Activated T-cell treated with anti-CD3 and anti-CD28 coated beads, Interleukin-2, amount 50 U/mL, for 4 hours (primary cell): ENCODE results near the gene CCDC120. TPM values are rescaled to one million over a fixed set of nuclear protein-coding genes. Genes with fewer than 3 reads are reported as not detected.
A peak's percentile ranks its signal among the peaks of the same experiment; 100 is the strongest.

Source experiments
- ATAC-seq, 2 donors: fragments of 200-7000 bp; cut with Tn5 transposase; one replicate each; pipeline ENCODE4 v1.10.0; 2021
- DNase-seq: peaks from one replicate; pipeline ENCODE4 v3.0.0-alpha.2; 2020
- H3K27me3 Mint-ChIP-seq: one replicate; pipeline ENCODE4 v1.8.0; 2021; ENCODE audit warnings: low read depth, mixed read lengths
- H3K36me3 Mint-ChIP-seq: one replicate; pipeline ENCODE4 v1.8.0; 2022; ENCODE audit warnings: mixed read lengths; ENCODE audit not compliant: insufficient read depth
- H3K4me1 Mint-ChIP-seq: one replicate; pipeline ENCODE4 v1.8.0; 2021; ENCODE audit warnings: low read depth, mixed read lengths
- H3K4me3 Mint-ChIP-seq: one replicate; pipeline ENCODE4 v1.8.0; 2021; ENCODE audit warnings: mild to moderate bottlenecking, moderate library complexity, mixed read lengths
- H3K9me3 Mint-ChIP-seq: one replicate; pipeline ENCODE4 v1.8.0; 2021; ENCODE audit warnings: mixed read lengths
- total RNA-seq, 3 donors: library from RNA; stranded (reverse); gene quantifications; one replicate each; pipeline ENCODE4 v1.2.1, GENCODE V29; 2021

The CCDC120 gene
- total RNA-seq, 3 donors from 2014 or later = 3.3 to 4.2 (median 4.0) TPM

- DNase-seq (no peak), ATAC-seq (no peak)
- no peaks in the 10 kb centered on the region for H3K9me3 Mint-ChIP-seq
- H3K4me3 Mint-ChIP-seq = no peak overlapping the region
- peaks cover 16% of the 10 kb centered on the region for H3K4me1 Mint-ChIP-seq
- no peaks in the 10 kb centered on the region for H3K36me3 Mint-ChIP-seq
- no peaks in the 10 kb centered on the region for H3K27me3 Mint-ChIP-seq
These were observed 12.2 kb downstream of the CCDC120 start for GRCh38 chrX:49070988-49071387.

GRCh38 chrX:49071877-49072711, 13.3 kb downstream of the CCDC120 start:
- H3K4me1 Mint-ChIP-seq = peaks cover 16% of the 10 kb centered on the region
- ATAC-seq (no peak), DNase-seq (no peak)
- no peaks in the 10 kb centered on the region for H3K9me3 Mint-ChIP-seq
- no peaks in the 10 kb centered on the region for H3K27me3 Mint-ChIP-seq
- no peaks in the 10 kb centered on the region for H3K36me3 Mint-ChIP-seq
- peak overlapping the region; percentile 47 for H3K4me3 Mint-ChIP-seq

- Mint-ChIP-seq H3K4me1 (peaks cover 16% of the 10 kb centered on the region), H3K36me3 (no peaks in the 10 kb centered on the region), H3K27me3 (no peaks in the 10 kb centered on the region), H3K9me3 (no peaks in the 10 kb centered on the region), H3K4me3 (peak overlapping the region; percentile 83)
- ATAC-seq (no peak), DNase-seq (no peak)
These were observed 13.9 kb downstream of the CCDC120 start for GRCh38 chrX:49072712-49073095.

GRCh38 chrX:49073601-49074575, 15.1 kb downstream of the CCDC120 start, which contains the start of gene PRAF2:
TSS of gene PRAF2 (minus strand) at chrX:49074002. CDS start at chrX:49073987, 15 bp downstream.
- Mint-ChIP-seq H3K4me1 (peaks cover 22% of the 10 kb centered on the region), H3K36me3 (no peaks in the 10 kb centered on the region), H3K9me3 (no peaks in the 10 kb centered on the region), H3K27me3 (no peaks in the 10 kb centered on the region), H3K4me3 (peak within 1 kb of the TSS; percentile 83)
- DNase-seq = peak; percentile 84
- ATAC-seq = peak; percentile 98

- ATAC-seq = no peak
- DNase-seq = no peak
- Mint-ChIP-seq H3K9me3 (no peaks in the 10 kb centered on the region), H3K4me3 (no peak overlapping the region), H3K36me3 (no peaks in the 10 kb centered on the region), H3K27me3 (no peaks in the 10 kb centered on the region), H3K4me1 (peaks cover 27% of the 10 kb centered on the region)
These were observed 16.5 kb downstream of the CCDC120 start for GRCh38 chrX:49075347-49075746.

GRCh38 chrX:49077941-49078340, 19.1 kb downstream of the CCDC120 start:
- Mint-ChIP-seq H3K4me3 (no peak overlapping the region), H3K36me3 (no peaks in the 10 kb centered on the region), H3K9me3 (no peaks in the 10 kb centered on the region), H3K27me3 (no peaks in the 10 kb centered on the region), H3K4me1 (peaks cover 19% of the 10 kb centered on the region)
- no peak for DNase-seq
- ATAC-seq = no peak

GRCh38 chrX:49079489-49080428, 21.0 kb downstream of the CCDC120 start, which contains the start of gene WDR45:
TSS of gene WDR45 (minus strand) at chrX:49079887. CDS start at chrX:49078095, 1,792 bp downstream.
- Mint-ChIP-seq H3K36me3 (no peaks in the 10 kb centered on the region), H3K4me1 (peaks cover 12% of the 10 kb centered on the region), H3K9me3 (no peaks in the 10 kb centered on the region), H3K4me3 (peak within 1 kb of the TSS; percentile 95), H3K27me3 (no peaks in the 10 kb centered on the region)
- ATAC-seq = peak; percentile 85
- peak; percentile 63 for DNase-seq

- H3K27me3 Mint-ChIP-seq = no peaks in the 10 kb centered on the region
- ATAC-seq = no peak
- H3K9me3 Mint-ChIP-seq = no peaks in the 10 kb centered on the region
- H3K4me1 Mint-ChIP-seq = peaks cover 12% of the 10 kb centered on the region
- DNase-seq = no peak
- no peaks in the 10 kb centered on the region for H3K36me3 Mint-ChIP-seq
- no peak overlapping the region for H3K4me3 Mint-ChIP-seq
These were observed 23.6 kb downstream of the CCDC120 start for GRCh38 chrX:49082271-49082871.

- Mint-ChIP-seq H3K9me3 (no peaks in the 10 kb centered on the region), H3K36me3 (no peaks in the 10 kb centered on the region), H3K4me3 (no peak overlapping the region), H3K27me3 (no peaks in the 10 kb centered on the region), H3K4me1 (no peaks in the 10 kb centered on the region)
- ATAC-seq (no peak), DNase-seq (no peak)
These were observed 30.8 kb downstream of the CCDC120 start for GRCh38 chrX:49089553-49089952.

- Mint-ChIP-seq H3K36me3 (no peaks in the 10 kb centered on the region), H3K4me3 (no peak overlapping the region), H3K27me3 (no peaks in the 10 kb centered on the region), H3K9me3 (no peaks in the 10 kb centered on the region), H3K4me1 (peaks cover 1% of the 10 kb centered on the region)
- DNase-seq = no peak
- no peak for ATAC-seq
These were observed 37.6 kb downstream of the CCDC120 start for GRCh38 chrX:49096419-49096818.

GRCh38 chrX:49100704-49101628, 42.2 kb downstream of the CCDC120 start:
- DNase-seq (peak; percentile 82), ATAC-seq (peak; percentile 96 to 98)
- no peaks in the 10 kb centered on the region for H3K9me3 Mint-ChIP-seq
- H3K4me1 Mint-ChIP-seq = peaks cover 4% of the 10 kb centered on the region
- no peaks in the 10 kb centered on the region for H3K27me3 Mint-ChIP-seq
- peak overlapping the region; percentile 88 for H3K4me3 Mint-ChIP-seq
- no peaks in the 10 kb centered on the region for H3K36me3 Mint-ChIP-seq

- DNase-seq (no peak), ATAC-seq (no peak)
- Mint-ChIP-seq H3K4me1 (peaks cover 4% of the 10 kb centered on the region), H3K9me3 (no peaks in the 10 kb centered on the region), H3K36me3 (no peaks in the 10 kb centered on the region), H3K4me3 (peak overlapping the region; percentile 88), H3K27me3 (no peaks in the 10 kb centered on the region)
These were observed 42.8 kb downstream of the CCDC120 start for GRCh38 chrX:49101629-49101984.
